CD14-positive monocyte (primary cell): ENCODE results near the gene OSBPL2. TPM values are rescaled to one million over a fixed set of nuclear protein-coding genes. Genes with fewer than 3 reads are reported as not detected.

Experiments
- DNase-seq, 3 donors: peaks; one replicate each; pipeline ENCODE4 v3.0.0-alpha.2; 2011 to 2022
- H2AFZ ChIP-seq: 2 replicates; pipeline ENCODE4 v1.6.0; 2012; ENCODE audit warnings: mild to moderate bottlenecking, low read depth, low read length, inconsistent platforms; ENCODE audit not compliant: insufficient read depth, poor library complexity, severe bottlenecking
- H3K27ac ChIP-seq, 2 donors: 1 replicate in 1 of 2; 2 replicates in 1 of 2; pipeline ENCODE4 v1.5.1; 2012 to 2013; ENCODE audit warnings: low read length in 2 of 2, control low read depth in 1 of 2, inconsistent platforms in 1 of 2, low read depth in 1 of 2, mild to moderate bottlenecking in 1 of 2
- H3K27me3 ChIP-seq, 2 donors: one replicate each; pipeline versions ENCODE4 v1.6.0 to v1.6.1; 2011 to 2013; ENCODE audit warnings: low read length in 2 of 2; ENCODE audit not compliant: control insufficient read depth in 2 of 2, insufficient read depth in 2 of 2
- H3K36me3 ChIP-seq, 2 donors: replicated peaks in 1 of 2; 1 replicate in 1 of 2; 2 replicates in 1 of 2; pipeline versions ENCODE4 v1.5.1 to v1.6.1; 2012 to 2013; ENCODE audit warnings: low read length in 2 of 2, control low read depth in 1 of 2, inconsistent platforms in 1 of 2, mild to moderate bottlenecking in 1 of 2; ENCODE audit not compliant: insufficient read depth in 2 of 2, control insufficient read depth in 1 of 2
- H3K4me1 ChIP-seq, 2 donors: 1 replicate in 1 of 2; 2 replicates in 1 of 2; pipeline versions ENCODE4 v1.5.1 to v1.6.1; 2012 to 2013; ENCODE audit warnings: low read length in 2 of 2, control low read depth in 1 of 2, inconsistent platforms in 1 of 2, mild to moderate bottlenecking in 1 of 2, moderate library complexity in 1 of 2; ENCODE audit not compliant: insufficient read depth in 2 of 2, control insufficient read depth in 1 of 2
- H3K4me2 ChIP-seq: replicated peaks from 2 replicates; pipeline ENCODE3; 2012; ENCODE audit warnings: low read length, moderate library complexity, mild to moderate bottlenecking; ENCODE audit not compliant: poor library complexity, severe bottlenecking; ENCODE audit errors: extremely low read depth
- H3K4me3 ChIP-seq, 3 experiments: fragments of 200-600 bp in 1 of 3; sonication (generic) in 1 of 3; replicated peaks in 1 of 3; 1 replicate in 2 of 3; 2 replicates in 1 of 3; pipeline ENCODE4 v1.5.1; 2011 to 2013; ENCODE audit warnings: low read length in 3 of 3, mild to moderate bottlenecking in 3 of 3, control low read depth in 2 of 3, low read depth in 2 of 3, inconsistent platforms in 1 of 3, moderate library complexity in 1 of 3
- H3K79me2 ChIP-seq: 2 replicates; pipeline ENCODE4 v1.6.0; 2012; ENCODE audit warnings: mild to moderate bottlenecking, control low read depth, inconsistent platforms, low read length, moderate library complexity; ENCODE audit not compliant: insufficient read depth
- H3K9ac ChIP-seq: 2 replicates; pipeline ENCODE4 v1.6.0; 2017; ENCODE audit warnings: low read length, mild to moderate bottlenecking; ENCODE audit not compliant: insufficient read depth, poor library complexity, severe bottlenecking
- H3K9me3 ChIP-seq, 2 donors: replicated peaks in 1 of 2; 1 replicate in 1 of 2; 2 replicates in 1 of 2; pipeline versions ENCODE4 v1.5.1 to v1.6.1; 2012 to 2013; ENCODE audit warnings: low read length in 2 of 2, control low read depth in 1 of 2; ENCODE audit not compliant: control insufficient read depth in 1 of 2, insufficient read depth in 1 of 2
- H4K20me1 ChIP-seq: 2 replicates; pipeline ENCODE4 v1.6.0; 2012; ENCODE audit warnings: mild to moderate bottlenecking, low read length, control low read depth, moderate library complexity; ENCODE audit not compliant: insufficient read depth
- H3K27ac Mint-ChIP-seq, 7 donors: one replicate each; pipeline ENCODE4 v1.8.0; 2020; ENCODE audit warnings: mild to moderate bottlenecking in 7 of 7, mixed read lengths in 7 of 7, moderate library complexity in 6 of 7, inconsistent platforms in 2 of 7
- H3K27me3 Mint-ChIP-seq, 3 donors: one replicate each; pipeline ENCODE4 v1.8.0; 2021 to 2022; ENCODE audit warnings: low read depth in 3 of 3, mild to moderate bottlenecking in 3 of 3, mixed read lengths in 3 of 3, moderate library complexity in 3 of 3, inconsistent platforms in 1 of 3
- H3K36me3 Mint-ChIP-seq, 2 donors: one replicate each; pipeline ENCODE4 v1.8.0; 2020; ENCODE audit warnings: mixed read lengths in 2 of 2, inconsistent platforms in 1 of 2, mild to moderate bottlenecking in 1 of 2
- H3K4me1 Mint-ChIP-seq: one replicate; pipeline ENCODE4 v1.8.0; 2020; ENCODE audit warnings: mild to moderate bottlenecking, mixed read lengths
- H3K4me3 Mint-ChIP-seq, 2 donors: one replicate each; pipeline ENCODE4 v1.8.0; 2020; ENCODE audit warnings: mild to moderate bottlenecking in 2 of 2, mixed read lengths in 2 of 2, moderate library complexity in 1 of 2
- H3K9me3 Mint-ChIP-seq, 7 donors: one replicate each; pipeline ENCODE4 v1.8.0; 2020 to 2022; ENCODE audit warnings: mixed read lengths in 7 of 7, mild to moderate bottlenecking in 6 of 7, moderate library complexity in 6 of 7, inconsistent platforms in 2 of 7
- WGBS: methylation state at CpG from one replicate; pipeline ENCODE4 v1.1.5; 2013; ENCODE audit warnings: missing lambda C conversion rate; ENCODE audit not compliant: insufficient coverage; 5-methylcytosine and 5-hydroxymethylcytosine counted together
- intact Hi-C, 2 donors: fragments of 100-400 bp; cut with micrococcal nuclease; formaldehyde crosslinking; loops; one replicate each; pipeline versions ENCODE4 v1.15.0 to v1.15.1; 2023
- polyA plus RNA-seq, 3 donors: library from polyadenylated mRNA; depleted of rRNA in 1 of 3; unstranded in 2 of 3; stranded (reverse) in 1 of 3; fragments of 300-500 nt in 2 of 3; fragments of >200 nt in 1 of 3; fragmentation: Illumina TruSeq in 2 of 3; gene quantifications; 1 replicate in 2 of 3; 2 replicates in 1 of 3; pipeline ENCODE4 v1.2.3, GENCODE V29; 2012 to 2021
- TF ChIP-seq, protein P1 (sequence below): fragments of 200-600 bp; IDR thresholded peaks from one replicate; pipeline ENCODE4 v1.8.0; 2022; ENCODE audit warnings: antibody characterized with exemption, mild to moderate bottlenecking

Gene OSBPL2
- polyA plus RNA-seq, 3 donors: 12.9 to 29.1 (median 17.9) TPM

DNA sequence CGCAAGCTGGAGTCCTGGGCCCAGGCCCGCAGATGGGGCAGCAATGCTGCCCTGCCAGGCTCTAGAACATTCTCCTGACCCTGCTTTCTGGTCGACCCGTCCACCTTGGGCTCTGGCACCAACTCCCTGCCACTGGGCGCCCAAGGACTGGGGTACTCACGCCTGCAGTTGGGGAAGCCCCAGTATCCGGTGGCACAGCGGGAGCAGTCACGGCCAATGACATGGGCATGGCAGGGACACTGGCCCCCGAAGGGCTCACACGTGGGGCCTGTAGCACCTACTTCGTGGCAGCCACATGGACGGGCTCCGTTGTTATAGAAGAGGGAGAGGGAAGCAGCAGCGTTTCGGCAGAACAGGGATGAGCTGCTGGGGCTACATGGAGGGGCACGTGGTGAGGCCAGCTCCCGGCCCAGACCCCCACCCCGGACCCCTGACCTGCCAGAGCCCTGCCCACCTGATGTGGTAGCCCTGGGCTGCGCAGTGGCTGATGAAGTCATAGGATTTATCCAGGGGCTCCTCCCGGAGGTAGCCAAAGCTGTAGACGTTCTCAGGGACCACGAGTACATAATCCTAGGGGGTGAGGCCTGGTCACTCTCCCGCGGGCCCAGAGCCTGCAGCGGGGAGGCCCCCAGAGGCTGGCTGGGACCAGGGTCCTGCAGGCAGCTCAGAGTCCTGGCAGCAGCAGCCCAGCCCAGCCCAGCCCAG lies 90.5 kb downstream of the OSBPL2 start:
- Mint-ChIP-seq H3K27me3 (peaks cover 0 to 3% (median 2%) of the 10 kb centered on the region in 3 donors), H3K4me3 (no peak overlapping the region), H3K4me1 (no peaks in the 10 kb centered on the region), H3K27ac (no peak overlapping the region), H3K36me3 (no peaks in the 10 kb centered on the region), H3K9me3 (peaks cover 0 to 3% (median 0%) of the 10 kb centered on the region in 7 donors)
- Histone ChIP-seq H3K9me3 (no peaks in the 10 kb centered on the region), H3K4me1 (no peaks in the 10 kb centered on the region), H3K79me2 (no peaks in the 10 kb centered on the region), H4K20me1 (no peaks in the 10 kb centered on the region), H3K4me2 (no peak overlapping the region), H3K36me3 (no peaks in the 10 kb centered on the region), H3K27me3 (no peaks in the 10 kb centered on the region), H3K9ac (no peak overlapping the region), H3K4me3 (no peak overlapping the region), H3K27ac (no peak overlapping the region), H2AFZ (no peak overlapping the region)
- no peak for DNase-seq
- TF ChIP-seq, protein P1, sequence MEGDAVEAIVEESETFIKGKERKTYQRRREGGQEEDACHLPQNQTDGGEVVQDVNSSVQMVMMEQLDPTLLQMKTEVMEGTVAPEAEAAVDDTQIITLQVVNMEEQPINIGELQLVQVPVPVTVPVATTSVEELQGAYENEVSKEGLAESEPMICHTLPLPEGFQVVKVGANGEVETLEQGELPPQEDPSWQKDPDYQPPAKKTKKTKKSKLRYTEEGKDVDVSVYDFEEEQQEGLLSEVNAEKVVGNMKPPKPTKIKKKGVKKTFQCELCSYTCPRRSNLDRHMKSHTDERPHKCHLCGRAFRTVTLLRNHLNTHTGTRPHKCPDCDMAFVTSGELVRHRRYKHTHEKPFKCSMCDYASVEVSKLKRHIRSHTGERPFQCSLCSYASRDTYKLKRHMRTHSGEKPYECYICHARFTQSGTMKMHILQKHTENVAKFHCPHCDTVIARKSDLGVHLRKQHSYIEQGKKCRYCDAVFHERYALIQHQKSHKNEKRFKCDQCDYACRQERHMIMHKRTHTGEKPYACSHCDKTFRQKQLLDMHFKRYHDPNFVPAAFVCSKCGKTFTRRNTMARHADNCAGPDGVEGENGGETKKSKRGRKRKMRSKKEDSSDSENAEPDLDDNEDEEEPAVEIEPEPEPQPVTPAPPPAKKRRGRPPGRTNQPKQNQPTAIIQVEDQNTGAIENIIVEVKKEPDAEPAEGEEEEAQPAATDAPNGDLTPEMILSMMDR: no peak
- intact Hi-C loops: no loop called here
- WGBS: 93% methylated on average over 21 of the region's 26 CpGs

DNA sequence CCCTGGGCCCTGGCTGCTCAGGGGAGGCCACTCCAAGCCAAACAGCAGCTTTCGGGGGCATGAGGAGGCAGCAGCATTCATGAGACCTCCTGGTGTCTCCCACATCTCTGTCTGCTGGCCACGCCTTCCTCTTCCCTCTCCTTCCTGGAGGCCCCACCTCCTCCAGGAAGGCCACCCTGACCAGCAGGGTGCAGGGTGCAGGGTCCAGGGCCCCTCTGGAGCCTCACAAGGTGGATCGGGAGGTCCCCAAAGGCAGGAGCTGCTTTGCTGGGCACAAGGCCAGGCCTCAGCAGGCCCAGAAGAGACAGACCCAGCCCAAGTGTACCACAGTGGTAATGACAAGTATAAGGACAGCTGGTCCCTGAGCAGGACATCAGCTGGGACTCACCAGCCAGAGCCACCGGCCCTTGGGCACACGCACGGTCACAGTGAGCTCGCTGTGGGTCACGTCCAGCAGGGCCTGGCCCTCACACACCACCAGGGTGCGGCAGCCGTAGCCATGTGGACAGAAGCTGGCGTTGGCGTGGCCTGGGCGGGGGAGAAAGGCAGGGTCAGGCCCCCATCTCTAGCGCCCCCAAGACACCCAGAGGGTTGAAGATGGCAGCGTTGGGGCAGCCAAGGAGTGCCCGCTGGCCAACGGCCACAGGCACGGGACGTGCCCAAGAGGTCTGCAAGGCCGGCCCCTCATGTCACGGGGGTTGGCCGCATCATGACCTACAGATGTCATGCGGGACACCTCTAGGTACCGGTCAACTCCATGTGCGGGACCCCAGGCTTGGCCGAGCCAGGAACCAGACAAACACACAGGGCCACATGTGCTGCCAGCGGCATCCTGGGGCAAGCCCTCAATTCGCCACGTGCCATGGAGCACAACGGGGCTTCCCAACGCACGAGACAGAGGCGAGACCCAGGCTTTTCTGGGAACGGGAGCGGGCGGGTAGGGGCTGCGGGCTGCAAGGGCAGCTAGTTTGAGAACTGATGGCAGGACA lies 91.4 kb downstream of the OSBPL2 start:
- H3K9me3 ChIP-seq: no peaks in the 10 kb centered on the region
- H3K36me3 Mint-ChIP-seq: no peaks in the 10 kb centered on the region
- no peaks in the 10 kb centered on the region for H3K36me3 ChIP-seq
- H3K9me3 Mint-ChIP-seq: peaks cover 0 to 3% (median 0%) of the 10 kb centered on the region in 7 donors
- H4K20me1 ChIP-seq: no peaks in the 10 kb centered on the region
- H3K4me1 Mint-ChIP-seq: no peaks in the 10 kb centered on the region
- no peak overlapping the region for H3K4me3 ChIP-seq
- 96% methylated on average over 36 of the region's 37 CpGs for WGBS
- H3K27me3 ChIP-seq: no peaks in the 10 kb centered on the region
- H3K9ac ChIP-seq: no peak overlapping the region
- no peaks in the 10 kb centered on the region for H3K79me2 ChIP-seq
- peak overlapping the region in 1 of 7 donors; percentile 69 for H3K27ac Mint-ChIP-seq
- peaks cover 0 to 3% (median 2%) of the 10 kb centered on the region in 3 donors for H3K27me3 Mint-ChIP-seq
- no peak overlapping the region for H2AFZ ChIP-seq
- no peak overlapping the region for H3K4me2 ChIP-seq
- no peaks in the 10 kb centered on the region for H3K4me1 ChIP-seq
- TF ChIP-seq, protein P1: no peak
- H3K27ac ChIP-seq: no peak overlapping the region
- DNase-seq: no peak
- intact Hi-C loops: no loop called here
- no peak overlapping the region for H3K4me3 Mint-ChIP-seq
